Ishikawa (cell line): ENCODE measurements around the gene DOK7.

Experiments used
- EP300 ChIP-seq: IDR thresholded peaks from 2 replicates; pipeline ENCODE4 v1.6.1; 2012; ENCODE audit warnings: borderline replicate concordance
- TAF1 ChIP-seq: IDR thresholded peaks from 2 replicates; pipeline ENCODE4 v1.6.1; 2012; ENCODE audit warnings: low read depth, mild to moderate bottlenecking
- TEAD4 ChIP-seq: IDR thresholded peaks from 2 replicates; pipeline ENCODE4 v1.6.1; 2012
- TF ChIP-seq, protein P1 (sequence below): IDR thresholded peaks from 2 replicates; pipeline ENCODE4 v1.6.1; 2012
- TF ChIP-seq, protein P2 (sequence below): IDR thresholded peaks from 2 replicates; pipeline ENCODE4 v1.6.1; 2012; ENCODE audit warnings: low read depth, mild to moderate bottlenecking

DNA sequence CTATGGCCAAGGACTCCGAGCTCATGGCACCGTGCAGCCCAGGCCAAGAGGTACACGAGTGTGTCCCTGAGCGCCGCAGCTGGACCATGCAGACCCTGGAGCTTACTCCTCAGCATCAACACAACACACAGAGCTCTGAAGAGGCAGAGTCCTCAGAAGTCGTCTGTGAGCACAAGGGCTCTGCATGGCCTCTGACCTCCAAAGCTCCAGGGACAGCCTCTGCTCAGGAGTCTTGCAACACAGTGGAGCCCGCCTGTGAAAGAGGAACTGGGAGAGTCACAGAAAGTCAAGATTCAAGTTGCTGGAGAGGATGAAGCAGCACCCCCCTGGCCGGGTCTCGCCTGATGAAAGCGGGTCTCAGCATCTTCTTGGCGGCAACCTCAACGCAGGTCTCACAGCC is 66.3 kb downstream of the DOK7 start:
- no peak for TF ChIP-seq TAF1
- TF ChIP-seq, protein P1, sequence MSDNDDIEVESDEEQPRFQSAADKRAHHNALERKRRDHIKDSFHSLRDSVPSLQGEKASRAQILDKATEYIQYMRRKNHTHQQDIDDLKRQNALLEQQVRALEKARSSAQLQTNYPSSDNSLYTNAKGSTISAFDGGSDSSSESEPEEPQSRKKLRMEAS = no peak
- TF ChIP-seq, protein P2, sequence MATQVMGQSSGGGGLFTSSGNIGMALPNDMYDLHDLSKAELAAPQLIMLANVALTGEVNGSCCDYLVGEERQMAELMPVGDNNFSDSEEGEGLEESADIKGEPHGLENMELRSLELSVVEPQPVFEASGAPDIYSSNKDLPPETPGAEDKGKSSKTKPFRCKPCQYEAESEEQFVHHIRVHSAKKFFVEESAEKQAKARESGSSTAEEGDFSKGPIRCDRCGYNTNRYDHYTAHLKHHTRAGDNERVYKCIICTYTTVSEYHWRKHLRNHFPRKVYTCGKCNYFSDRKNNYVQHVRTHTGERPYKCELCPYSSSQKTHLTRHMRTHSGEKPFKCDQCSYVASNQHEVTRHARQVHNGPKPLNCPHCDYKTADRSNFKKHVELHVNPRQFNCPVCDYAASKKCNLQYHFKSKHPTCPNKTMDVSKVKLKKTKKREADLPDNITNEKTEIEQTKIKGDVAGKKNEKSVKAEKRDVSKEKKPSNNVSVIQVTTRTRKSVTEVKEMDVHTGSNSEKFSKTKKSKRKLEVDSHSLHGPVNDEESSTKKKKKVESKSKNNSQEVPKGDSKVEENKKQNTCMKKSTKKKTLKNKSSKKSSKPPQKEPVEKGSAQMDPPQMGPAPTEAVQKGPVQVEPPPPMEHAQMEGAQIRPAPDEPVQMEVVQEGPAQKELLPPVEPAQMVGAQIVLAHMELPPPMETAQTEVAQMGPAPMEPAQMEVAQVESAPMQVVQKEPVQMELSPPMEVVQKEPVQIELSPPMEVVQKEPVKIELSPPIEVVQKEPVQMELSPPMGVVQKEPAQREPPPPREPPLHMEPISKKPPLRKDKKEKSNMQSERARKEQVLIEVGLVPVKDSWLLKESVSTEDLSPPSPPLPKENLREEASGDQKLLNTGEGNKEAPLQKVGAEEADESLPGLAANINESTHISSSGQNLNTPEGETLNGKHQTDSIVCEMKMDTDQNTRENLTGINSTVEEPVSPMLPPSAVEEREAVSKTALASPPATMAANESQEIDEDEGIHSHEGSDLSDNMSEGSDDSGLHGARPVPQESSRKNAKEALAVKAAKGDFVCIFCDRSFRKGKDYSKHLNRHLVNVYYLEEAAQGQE = no peak
- TF ChIP-seq TEAD4 = no peak
- no peak for TF ChIP-seq EP300
